HEK293T (cell line): ENCODE results near the gene C15orf39.

Experiments
- CTBP1 ChIP-seq: fragments of 450-650 bp; IDR thresholded peaks from 2 replicates; pipeline ENCODE4 v1.6.1; 2016; ENCODE audit warnings: borderline replicate concordance
- ELF4 ChIP-seq: fragments of 450-650 bp; IDR thresholded peaks from 2 replicates; pipeline ENCODE4 v1.6.1; 2017; ENCODE audit warnings: antibody characterized with exemption
- FOXM1 ChIP-seq: fragments of 450-650 bp; IDR thresholded peaks from 2 replicates; pipeline ENCODE4 v1.6.1; 2017; ENCODE audit warnings: mild to moderate bottlenecking, borderline replicate concordance
- HDGF ChIP-seq: fragments of 450-650 bp; IDR thresholded peaks from 2 replicates; pipeline ENCODE4 v1.6.1; 2017; ENCODE audit warnings: antibody characterized with exemption, borderline replicate concordance
- L3MBTL2 ChIP-seq: fragments of 450-650 bp; conservative IDR thresholded peaks from 2 replicates; pipeline ENCODE4 v1.6.1; 2016; ENCODE audit warnings: mild to moderate bottlenecking
- LEF1 ChIP-seq: fragments of 450-650 bp; IDR thresholded peaks from 2 replicates; pipeline ENCODE4 v1.6.1; 2017; ENCODE audit warnings: mild to moderate bottlenecking, borderline replicate concordance
- TARDBP ChIP-seq: fragments of 450-650 bp; IDR thresholded peaks from 2 replicates; pipeline ENCODE4 v1.6.1; 2016
- ZNF384 ChIP-seq: fragments of 450-650 bp; IDR thresholded peaks from 2 replicates; pipeline ENCODE4 v1.6.1; 2016

DNA sequence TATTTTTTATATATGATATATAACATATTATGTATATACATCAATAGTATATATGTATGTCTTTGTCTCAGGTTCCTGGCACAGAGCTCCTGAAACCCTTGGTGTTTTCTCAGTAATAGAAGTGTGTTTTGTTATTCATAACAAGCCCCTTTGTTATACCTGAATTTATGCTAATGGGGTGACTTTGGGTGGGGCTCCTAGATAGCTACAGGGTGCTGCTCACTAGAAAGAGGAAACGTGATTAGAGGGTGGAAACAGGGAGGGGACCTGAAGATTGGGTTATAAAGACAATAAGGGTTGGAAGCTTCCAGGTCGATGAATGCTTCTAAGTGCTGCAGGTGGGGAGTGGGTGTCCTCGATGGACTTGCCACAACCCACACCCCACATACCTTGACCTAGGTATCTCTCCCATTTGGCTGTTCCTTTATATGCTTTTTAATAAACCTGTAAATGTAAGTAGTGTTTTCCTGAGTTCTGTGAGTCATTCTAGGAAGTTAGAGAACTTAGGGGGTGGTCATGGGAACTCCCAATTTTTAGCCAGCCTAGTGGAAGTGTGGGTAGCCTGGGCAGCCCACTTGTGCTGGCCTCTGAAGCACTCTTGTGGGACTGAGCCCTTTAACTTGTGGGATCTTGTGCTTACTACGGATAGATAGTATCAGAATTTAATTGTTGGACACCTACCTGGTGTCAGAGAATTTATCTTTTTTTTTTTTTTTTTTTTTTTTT is 36.9 kb upstream of the C15orf39 start:
- no peak for TF ChIP-seq L3MBTL2
- TF ChIP-seq TARDBP: no peak
- no peak for TF ChIP-seq ZNF384
- TF ChIP-seq CTBP1: no peak
- no peak for TF ChIP-seq HDGF
- TF ChIP-seq FOXM1: no peak
- TF ChIP-seq LEF1: no peak
- TF ChIP-seq ELF4: no peak
